Stimulated activated CD4-positive, alpha-beta T cell treated with anti-CD3 and anti-CD28 coated beads, Interleukin-4, amount 100 ng/mL, for 48 hours (primary cell): ENCODE data around the gene TRERF1.
"Not testable (repeated sequence)": the region's sequence is repeated elsewhere in the genome, so short reads cannot be mapped to it uniquely, and the experiment has no call there.

Experiments used
- DNase-seq, 2 donors: peaks; one replicate each; pipeline ENCODE4 v3.0.0-alpha.2; 2020; ENCODE audit warnings: low read depth in 2 of 2

The TRERF1 gene

DNA sequence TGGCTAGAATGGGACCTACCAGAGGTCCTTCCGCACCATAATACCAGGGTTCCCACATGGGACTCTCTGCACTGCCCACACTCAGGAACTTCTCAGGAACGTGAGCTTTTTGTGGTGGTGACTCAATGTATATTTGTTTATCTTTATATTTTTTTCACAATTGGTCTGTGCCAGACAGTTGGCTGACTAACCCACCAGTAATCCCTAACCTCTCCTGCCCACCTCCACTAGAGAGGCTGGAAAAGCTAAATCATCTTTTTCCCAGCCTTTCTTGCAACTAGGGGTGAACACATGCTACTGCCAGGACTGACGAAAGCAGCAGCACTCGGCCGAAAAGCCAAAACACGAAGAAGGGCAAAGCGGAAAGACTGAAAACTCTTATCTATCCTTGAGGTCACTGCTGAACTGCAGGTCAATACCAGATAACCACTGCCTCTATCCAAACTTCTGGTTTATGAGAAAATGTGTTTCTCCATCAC, 112.9 kb downstream of the TRERF1 start:
- DNase-seq, result peak in 1 of 2 donors; percentile 28

DNA sequence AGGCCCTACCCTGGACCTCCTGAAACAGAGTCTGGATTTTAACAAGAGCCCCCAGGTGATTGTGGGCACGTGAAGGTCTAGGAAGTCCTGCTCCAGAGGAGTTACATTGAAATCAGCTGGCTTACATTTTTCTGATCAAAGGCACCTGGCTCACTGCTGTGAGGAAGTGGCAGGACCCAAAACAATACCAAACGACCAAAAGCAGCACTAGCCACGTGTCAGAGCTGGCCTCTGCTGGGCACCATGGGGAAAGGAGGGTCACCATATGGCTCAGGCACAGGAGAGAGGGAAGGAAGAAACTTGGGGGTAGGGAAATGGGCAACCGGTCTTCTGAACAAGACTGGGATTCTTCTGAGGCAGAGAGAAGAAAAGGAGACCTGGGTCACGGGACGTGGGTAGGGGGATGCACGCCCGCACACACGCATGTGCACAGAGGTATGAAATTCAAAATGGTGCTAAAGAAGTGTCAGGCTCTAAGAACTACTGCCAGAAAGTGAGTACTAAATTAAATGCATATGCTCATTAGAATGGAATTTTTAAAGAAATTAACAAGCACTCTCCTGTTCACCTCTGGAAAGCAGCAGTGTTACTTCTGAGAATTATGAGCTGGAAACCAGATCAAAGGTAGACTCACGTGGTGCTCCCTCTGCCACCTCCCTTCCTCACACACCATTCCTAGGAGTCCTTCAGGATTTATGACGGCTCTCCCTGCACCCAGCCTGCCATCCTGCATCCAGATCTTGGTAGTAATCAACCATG, 113.6 kb downstream of the TRERF1 start:
- no peak for DNase-seq

DNA sequence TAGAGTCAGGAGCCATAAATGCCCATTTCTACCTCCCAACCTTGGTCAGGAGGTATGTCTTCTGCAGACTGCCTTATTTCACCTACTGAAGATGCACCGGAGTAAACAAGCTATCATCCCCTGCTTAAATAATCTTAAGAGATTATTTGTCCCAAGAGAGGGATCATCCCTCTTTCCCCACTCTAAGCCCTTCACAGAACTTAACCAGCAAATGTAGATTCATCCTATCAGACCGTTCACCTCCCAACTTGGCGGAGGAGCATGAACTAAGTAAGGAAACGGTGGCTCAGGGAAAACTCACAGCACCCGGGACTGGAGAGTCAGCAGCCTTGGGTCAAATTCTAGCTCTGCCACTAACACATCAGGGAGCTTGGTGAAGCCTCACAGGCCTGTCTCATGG, 115.3 kb downstream of the TRERF1 start:
- no peak for DNase-seq

DNA sequence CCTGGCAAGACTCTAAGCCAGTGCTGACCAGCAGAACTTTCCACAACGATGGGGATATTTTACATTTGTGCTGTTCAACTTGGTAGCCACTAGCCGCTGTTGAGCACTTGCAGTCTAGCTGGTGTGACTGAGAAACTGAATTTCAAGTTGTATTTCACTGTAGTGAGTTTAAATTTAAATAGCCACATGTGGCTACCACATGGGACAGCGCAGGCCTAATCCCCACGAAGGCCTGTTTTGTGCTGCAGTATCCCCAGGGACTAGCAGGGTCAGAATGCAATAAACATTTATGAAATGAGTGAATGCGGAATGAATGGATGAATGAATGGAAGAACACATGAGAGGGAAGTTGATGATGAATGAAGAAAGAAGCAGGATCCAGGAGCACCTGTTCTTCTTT, 115.8 kb downstream of the TRERF1 start:
- DNase-seq, result no peak

DNA sequence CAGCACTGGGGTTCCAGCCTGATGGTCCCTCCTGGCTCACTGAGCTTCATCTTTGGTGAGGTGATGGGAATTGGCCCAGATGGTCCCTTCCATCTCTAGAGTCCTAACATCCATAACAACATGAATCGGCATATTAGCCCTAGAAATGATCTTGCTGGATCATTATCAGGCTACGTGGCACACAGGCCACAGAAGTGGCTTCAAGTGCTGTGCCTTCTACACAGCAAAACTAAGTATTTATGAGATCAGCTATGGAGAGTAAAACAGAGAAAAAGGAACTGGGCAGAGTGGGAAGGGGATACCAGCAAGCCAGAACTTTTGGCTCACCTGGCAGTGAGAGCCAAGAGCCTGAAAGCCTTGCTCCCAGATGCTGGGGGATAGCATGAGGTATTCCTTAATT, 116.9 kb downstream of the TRERF1 start:
- DNase-seq, result no peak

DNA sequence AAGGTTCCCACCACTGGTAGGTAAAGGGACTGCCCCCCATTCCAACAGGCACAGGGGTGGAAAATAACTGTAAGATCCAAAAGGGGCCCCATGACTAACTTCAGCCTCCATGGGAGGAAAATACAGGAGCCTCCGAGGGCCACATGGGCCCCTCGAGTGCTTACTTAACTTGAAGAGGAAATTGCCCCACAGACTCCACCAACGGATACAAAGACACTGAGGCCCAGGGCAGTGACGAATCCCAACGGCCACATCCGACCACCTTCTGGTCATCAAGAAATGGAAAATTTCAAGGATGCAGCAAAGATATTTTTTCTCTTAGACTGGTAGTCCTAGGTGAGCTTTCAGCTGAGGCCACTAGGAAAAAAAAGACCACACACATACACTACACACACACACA, 118.1 kb downstream of the TRERF1 start:
- no peak for DNase-seq

DNA sequence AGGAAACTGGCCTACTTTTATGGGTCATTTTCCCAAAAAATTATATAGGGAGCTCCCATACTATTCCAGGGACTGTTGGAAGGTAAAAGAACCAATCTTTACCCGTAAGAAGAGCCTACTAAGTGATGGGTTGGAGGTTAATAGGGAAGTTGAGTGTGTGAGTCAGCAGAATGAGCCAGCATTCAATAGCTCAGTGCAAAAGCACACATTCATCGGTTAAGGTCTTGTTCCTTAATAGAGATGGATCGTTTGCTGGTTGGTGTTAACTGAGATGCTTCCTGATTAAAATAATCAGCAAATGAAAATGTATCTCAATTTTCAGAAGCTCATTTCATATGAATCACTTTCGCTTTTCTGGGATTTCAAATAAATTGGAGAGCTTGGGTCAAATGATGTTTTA, 118.8 kb downstream of the TRERF1 start:
- DNase-seq, result no peak

DNA sequence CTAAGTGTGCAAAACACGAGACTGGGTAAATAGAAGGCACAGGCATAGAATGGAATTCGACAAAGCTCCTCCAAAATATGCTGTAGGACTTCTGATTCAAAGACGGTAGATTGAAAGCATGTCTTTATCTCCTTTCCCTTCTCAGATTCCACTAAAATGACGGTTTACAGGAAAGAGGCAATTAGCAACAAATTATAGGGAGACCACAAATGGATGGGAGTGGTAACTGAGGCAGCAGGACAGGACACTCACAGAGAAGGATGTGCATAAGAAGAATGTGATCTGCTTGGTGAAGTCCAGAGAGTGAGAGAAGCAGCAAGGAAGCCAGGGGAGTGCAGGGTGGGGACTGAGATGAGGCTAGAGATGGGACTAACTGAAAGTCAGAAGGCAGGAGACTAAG, 120.7 kb downstream of the TRERF1 start:
- no peak for DNase-seq

DNA sequence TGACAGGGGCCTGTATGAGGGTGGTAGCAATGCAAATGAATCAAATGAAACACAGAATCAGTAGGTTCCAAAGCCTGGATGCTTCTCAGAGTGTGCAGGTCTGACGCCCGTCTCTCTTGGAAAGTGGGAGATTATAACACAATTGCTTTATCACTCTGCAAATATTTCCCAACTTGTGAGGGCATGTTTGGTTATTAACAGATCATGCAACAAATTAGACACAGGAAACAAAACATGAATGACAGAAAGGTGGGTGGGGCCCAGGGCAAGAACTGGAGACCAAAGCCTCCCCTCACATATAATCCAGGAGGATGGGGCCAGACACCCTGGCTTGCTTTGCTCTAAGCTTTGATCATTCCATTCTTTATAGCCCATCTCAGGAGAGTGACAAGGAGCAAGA, 125.5 kb downstream of the TRERF1 start:
- DNase-seq, result no peak

DNA sequence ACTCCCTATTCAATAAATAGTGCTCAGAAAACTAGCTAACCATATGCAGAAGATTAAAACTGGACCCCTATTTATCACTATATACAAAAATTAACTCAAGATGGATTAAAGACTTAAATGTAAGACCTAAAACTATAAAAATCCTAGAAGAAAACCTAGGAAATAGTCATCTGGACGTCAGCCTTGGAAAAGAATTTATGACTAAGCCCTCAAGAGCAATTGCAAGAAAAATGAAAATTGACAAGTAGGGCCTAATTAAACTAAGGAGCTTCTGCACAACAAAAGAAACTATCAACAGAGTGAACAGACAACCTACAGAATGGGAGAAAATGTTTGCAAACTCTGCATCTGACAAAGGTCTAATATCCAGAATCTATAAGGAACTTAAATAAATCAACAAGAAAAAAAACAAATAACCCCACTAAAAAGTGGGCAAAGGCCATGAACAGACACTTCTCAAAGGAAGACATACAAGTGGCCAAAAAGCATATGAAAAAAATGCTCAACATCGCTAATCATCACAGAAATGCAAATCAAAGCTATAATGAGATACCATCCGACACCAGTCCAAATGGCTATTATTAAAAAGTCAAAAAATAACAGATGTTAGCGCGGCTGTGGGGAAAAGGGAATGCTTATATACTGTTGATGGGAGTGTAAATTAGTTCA, 126.9 kb downstream of the TRERF1 start:
- not testable (repeated sequence) for DNase-seq

DNA sequence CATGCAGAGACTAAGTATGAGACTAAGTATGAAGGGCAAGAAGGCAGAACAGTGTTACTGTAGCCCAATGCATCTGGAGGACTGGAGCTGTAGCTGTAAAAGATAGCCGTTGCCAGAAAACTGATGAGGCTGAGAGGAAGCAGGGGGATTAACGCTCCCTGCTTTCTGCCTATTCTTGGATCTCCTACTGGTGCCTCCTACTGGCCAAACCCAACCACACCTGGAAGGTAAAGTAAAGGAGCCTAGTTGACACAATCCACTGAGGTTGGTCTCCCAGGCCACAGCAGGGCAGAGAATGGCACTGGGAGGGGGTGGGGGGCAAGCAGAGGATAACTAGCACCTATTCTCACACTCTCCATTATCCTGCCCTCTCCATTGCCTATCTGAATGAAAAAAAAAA, 129.1 kb downstream of the TRERF1 start:
- no peak for DNase-seq

DNA sequence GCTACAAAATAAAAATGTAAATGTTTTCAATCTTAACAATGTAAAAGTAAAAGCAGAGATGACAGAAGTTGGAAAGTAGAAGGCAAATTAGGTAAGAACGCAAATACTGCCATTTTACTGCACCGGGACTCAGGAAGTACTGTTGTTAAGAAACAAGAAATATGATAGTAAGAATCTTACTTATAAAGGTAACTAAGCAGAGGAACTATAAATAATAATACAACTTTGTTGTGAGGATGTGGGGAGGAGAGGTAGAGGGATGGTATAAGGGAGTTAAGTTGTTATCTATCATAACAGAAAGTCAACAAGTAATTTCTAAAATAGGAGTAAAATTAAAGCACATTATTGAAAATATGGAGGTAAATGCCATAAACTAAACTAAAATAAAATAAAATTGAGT, 129.8 kb downstream of the TRERF1 start:
- no peak for DNase-seq

DNA sequence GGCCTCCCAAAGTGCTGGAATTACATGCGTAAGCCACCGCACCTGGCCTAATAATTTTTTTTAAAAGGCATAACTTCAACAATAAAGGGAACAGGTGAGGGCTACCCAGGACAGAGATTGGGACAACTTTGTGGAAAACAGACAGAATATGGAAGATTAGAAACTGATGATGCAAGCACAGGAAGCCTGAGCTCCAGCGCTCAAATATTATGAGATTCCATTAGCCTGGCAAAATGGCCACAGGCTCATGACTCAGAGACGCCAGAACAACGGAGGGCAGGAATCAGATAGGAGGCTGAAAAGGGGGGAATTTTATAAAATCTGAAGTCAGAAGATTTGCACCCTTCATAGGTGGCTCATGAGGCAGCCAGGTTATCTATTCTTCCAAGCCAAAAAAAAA, 131.0 kb downstream of the TRERF1 start:
- no peak for DNase-seq

DNA sequence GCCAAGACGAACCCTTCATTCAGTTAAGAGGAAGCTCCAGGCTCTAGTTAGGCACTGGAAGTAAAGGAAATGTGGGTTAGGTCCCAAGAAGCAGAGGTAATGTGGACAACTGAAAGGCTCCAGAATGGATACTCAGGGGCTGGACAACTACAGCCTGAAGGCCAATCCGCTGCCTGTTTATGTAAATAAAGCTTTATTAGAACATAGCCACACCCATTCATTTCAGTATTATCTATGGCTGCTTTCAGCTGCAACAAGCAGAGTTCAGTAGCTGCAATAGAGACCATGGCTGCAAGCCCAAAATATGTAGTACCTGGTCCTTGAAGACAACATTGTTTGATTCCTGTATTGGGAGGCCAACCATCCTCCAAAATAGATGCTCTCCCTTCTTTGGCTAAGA, 133.2 kb downstream of the TRERF1 start:
- no peak for DNase-seq

DNA sequence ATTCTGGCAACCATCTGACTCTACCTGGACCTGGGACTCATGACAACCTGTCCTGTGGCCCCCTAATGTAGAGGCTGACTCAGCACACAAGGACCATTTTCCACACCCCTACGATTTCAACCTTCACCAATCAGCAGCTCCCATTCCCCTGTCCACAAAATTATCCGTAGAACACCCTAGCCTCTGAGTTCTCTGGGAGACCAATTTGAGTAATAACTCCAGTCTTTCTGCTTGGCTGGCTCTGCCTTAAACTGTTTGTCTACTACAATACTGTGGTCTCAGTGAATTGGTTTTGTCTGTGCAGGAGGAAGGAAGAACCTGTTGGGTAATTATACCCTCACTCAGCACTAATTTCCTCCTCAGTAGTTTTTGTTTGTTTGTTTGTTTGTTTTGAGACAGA, 134.7 kb downstream of the TRERF1 start:
- no peak for DNase-seq

DNA sequence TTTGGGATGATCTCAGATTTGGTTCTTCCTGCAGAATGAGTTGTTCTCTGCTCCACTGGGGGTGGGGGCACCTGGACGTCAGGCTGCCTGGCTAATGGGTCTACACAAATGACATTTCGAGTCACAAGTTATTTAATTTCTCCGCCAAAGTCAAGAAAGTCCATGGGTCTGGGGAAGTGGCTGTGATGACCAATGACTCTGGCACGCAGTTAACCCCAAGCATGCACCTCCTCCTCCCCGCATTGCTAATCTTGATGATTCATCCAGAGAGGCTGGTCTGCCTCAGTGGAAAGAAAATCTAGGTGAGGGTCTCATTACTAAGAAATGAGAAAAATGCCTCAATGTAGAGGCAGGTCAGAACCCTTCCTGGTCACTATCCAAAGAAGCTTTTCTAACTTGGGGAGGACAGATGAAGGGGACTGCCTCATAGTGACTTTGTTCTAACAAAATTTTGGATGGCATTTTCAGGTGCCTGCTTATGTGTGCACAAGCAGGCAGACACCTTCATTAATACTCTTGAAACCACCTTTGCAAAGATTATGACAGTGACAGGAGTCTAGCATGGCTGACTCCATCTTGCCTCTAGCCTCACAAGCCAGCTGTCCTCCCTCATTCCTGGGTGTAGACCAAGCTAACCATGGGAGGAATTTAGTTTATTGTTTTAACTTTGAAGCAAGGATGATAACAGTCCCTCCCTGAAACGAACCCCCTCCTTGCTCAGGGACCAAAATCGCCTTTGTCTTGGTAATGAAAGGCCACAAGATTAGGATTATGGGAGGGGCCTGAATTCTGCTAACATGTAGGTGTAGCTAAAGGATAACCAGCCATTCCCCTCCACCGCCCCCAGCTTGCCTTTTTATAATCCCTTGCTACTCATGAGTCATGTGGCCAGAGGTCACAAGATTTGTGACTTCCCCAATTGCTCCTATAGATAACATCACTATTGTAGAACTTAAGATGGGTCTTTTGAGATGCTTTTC, 135.4 kb downstream of the TRERF1 start:
- no peak for DNase-seq

DNA sequence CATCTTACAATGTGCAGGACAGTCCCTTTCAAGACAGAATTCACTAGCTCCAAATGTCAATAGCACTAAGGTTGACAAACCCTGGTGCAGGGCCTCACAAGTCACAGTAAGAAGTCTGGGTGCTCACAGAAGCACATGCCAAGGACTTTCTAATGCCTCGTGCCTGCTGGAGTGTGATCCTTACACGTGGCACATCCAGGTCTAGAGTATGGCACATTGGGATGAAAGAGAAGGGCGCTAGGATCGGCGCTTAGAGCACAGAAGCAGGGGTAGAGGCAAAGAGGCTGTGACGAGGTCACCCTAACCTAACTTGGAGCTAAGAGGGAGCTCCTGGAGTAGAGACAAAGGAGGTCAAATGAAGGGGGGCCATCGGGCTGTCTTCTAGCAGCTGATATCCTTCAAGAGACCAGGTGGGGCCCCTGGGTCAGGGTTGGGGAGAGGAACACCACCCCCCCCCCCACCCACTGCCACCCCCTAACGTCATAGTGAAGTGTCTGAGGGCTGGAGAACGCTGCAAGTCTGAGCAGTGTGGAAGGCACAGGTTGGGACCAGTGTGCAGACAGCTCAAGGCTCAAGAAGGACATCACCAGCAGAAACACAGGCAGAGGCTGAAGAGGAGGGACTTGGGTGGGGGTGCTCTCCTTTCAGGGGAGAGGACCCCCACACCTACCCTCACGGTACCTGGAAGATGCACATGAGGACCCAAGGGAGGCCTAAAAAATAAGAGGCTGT, 136.3 kb downstream of the TRERF1 start:
- DNase-seq, result no peak

DNA sequence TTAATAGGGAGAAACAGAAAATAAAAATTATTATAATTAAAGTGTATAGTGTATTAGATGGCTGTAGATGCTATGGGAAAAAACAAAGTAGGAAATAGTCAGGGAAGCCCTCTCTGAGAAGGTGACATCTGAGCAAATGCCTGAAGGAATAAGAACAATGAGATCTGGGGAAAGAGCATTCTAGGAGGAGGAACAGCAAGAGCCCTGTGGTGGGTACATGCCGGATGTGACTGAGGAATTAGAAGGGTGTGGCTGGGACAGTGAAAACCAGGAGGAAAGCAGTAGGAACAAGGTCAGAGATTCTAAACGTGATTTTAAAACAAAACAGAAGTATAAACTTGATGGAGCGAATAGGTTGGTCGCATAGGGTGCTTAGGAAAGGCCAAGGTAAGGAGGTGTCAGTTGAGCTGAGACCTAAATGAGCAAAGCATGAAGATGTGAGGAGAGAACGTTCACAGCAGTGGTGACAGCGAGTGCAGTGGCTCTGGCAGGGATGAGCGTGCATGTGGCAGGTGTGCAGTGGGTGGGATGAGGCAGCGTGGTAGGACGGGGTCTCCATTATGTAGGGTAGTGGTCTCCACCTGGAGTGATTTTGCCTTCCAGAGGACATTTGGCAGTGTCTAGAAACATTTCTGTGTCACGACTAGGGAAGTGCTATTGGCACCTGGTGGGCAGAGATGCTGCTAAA, 137.0 kb downstream of the TRERF1 start:
- DNase-seq, result no peak

DNA sequence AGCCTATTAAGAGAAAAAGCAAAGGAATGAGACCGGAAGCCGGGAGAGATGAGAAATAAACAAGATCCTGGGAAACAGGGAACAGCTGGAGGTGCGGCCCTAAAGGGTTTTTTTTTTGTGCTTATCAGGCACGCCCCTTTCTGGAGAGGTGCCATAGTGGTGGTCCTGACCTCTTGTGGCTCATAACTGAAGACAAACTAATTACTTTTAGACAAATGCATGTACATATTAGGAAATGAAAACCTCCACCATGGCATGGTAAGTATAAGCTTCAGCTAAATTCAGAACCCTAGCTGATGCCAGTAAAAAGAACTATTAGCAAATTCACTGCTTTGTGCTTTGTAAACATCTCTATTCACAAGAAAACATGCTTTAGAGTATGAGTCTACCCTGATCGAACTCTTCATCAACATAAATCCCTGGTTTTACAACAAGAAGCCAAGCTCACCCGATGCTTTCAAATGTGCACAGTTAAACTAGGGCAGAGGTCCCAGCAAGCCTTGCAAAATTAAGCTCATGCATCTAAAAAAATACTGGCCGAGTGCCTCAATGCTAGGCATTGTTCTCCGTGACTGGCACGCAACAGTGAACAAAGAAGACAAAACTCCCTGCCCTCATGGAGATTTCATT, 137.7 kb downstream of the TRERF1 start:
- DNase-seq, result no peak

DNA sequence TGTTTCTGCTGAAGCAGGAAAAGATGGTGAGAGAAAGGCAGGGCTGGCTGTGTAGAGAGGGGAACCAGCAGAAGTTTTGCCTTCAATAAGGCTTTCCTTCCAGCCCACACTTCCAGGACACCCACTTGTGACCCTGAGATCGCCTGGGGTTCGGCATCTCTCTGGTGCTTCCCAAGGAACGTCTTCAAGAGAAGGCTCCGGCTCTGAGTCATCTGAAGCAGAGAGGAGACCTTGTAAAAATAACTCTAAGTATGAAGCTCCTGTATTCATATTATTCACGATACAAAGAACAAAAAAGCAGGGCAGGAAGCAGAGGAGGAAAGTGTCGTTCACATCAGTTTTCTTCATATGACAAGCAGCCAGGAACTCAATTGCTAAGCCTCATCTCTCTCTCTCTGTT, 138.7 kb downstream of the TRERF1 start:
- DNase-seq, result no peak

DNA sequence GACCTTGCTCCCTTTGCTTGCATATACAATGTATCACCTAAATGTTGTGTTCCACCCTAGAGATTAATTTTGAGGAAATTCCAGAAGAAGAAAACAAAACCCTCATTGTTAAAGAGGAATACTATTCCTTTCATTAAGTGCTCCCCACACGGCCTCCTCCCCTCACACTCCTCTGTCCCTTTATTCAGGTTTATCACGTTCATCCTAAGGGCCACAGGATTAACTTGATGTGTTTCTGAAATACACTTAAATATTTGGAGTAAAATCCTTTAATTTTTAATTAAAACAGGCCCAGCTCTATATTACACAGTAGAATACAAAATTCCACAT, 144.6 kb downstream of the TRERF1 start:
- DNase-seq, result no peak
